A549 (cell line): ENCODE data around the gene AMFR.

Experiments
- CBX8 ChIP-seq: fragments of 200-600 bp; sonication (generic); IDR thresholded peaks from 2 replicates; pipeline ENCODE4 v1.6.1; 2016
- CHD2 ChIP-seq: fragments of 150-350 bp; IDR thresholded peaks from 2 replicates; pipeline ENCODE4 v1.6.1; 2014; ENCODE audit warnings: low read length; ENCODE audit not compliant: partially characterized antibody
- EP300 ChIP-seq, 2 experiments: fragments of >200 bp; sonication (Bioruptor Twin); formaldehyde crosslinking; IDR thresholded peaks; 2 replicates in 1 of 2; 3 replicates in 1 of 2; pipeline ENCODE4 v1.6.1; 2016 to 2017
- FOSL2 ChIP-seq, 2 experiments: fragments of 450-650 bp in 1 of 2; fragments of >200 bp in 1 of 2; sonication (Bioruptor Twin) in 1 of 2; formaldehyde crosslinking; IDR thresholded peaks; 2 replicates each; pipeline versions ENCODE4 v1.5.0 to v1.6.1; 2016 to 2020; ENCODE audit warnings: mild to moderate bottlenecking in 1 of 2, moderate library complexity in 1 of 2
- NR3C1 ChIP-seq: fragments of >200 bp; sonication (Bioruptor Twin); formaldehyde crosslinking; IDR thresholded peaks from 3 replicates; pipeline ENCODE4 v1.6.1; 2017
- RAD21 ChIP-seq, 2 experiments: fragments of >200 bp in 1 of 2; sonication (Bioruptor Twin) in 1 of 2; formaldehyde crosslinking in 1 of 2; IDR thresholded peaks in 1 of 2; conservative IDR thresholded peaks in 1 of 2; 2 replicates in 1 of 2; 3 replicates in 1 of 2; pipeline ENCODE4 v1.6.1; 2012 to 2018; ENCODE audit warnings: inconsistent platforms in 1 of 2
- TF ChIP-seq, protein P1 (sequence below): fragments of >200 bp; sonication (Bioruptor Twin); formaldehyde crosslinking; IDR thresholded peaks from 3 replicates; pipeline ENCODE4 v1.5.1; 2016
- TF ChIP-seq, protein P2 (sequence below): fragments of 450-650 bp; IDR thresholded peaks from 2 replicates; pipeline ENCODE4 v1.6.1; 2014; ENCODE audit warnings: antibody characterized with exemption
- TF ChIP-seq, protein P3 (sequence below): IDR thresholded peaks from 2 replicates; pipeline ENCODE4 v1.6.1; 2012
- TF ChIP-seq, protein P4 (sequence below): IDR thresholded peaks from 2 replicates; pipeline ENCODE4 v1.6.1; 2012

DNA sequence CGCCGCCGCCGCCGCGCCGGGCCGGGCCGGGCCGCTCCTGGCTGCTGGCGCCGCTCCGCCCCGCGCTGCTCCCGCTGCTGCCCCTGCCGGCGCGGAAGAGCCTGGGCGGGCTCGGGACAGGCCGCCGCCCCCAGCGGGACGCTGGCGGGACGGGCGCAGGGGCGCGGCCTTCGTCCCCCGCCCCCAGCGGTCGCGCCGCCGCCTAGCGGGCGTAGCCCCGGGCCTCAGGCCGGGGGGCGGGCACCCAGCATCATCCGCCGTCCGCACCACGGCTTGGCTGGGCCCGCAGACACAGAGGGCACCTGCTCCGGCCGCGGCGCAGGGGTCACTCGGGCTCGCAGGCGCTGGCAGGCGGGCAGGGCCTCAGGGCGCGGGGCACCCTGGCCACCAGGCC, at the start of gene AMFR:
- TF ChIP-seq EP300 (IDR thresholded peaks at IDR 0.05) (no peak), FOSL2 (IDR thresholded peaks at IDR 0.05) (no peak), FOSL2 (CRISPR knock-in tag; IDR thresholded peaks at IDR 0.05) (no peak), NR3C1 (no peak), CBX8 (no peak), CHD2 (no peak), RAD21 (conservative IDR thresholded peaks at IDR 0.05 in 1 of 2, IDR thresholded peaks at IDR 0.05 in 1 of 2) (peak in 1 of 2 experiments; percentile 38; a peak in 1 of 5 replicates)
- TF ChIP-seq, protein P1, sequence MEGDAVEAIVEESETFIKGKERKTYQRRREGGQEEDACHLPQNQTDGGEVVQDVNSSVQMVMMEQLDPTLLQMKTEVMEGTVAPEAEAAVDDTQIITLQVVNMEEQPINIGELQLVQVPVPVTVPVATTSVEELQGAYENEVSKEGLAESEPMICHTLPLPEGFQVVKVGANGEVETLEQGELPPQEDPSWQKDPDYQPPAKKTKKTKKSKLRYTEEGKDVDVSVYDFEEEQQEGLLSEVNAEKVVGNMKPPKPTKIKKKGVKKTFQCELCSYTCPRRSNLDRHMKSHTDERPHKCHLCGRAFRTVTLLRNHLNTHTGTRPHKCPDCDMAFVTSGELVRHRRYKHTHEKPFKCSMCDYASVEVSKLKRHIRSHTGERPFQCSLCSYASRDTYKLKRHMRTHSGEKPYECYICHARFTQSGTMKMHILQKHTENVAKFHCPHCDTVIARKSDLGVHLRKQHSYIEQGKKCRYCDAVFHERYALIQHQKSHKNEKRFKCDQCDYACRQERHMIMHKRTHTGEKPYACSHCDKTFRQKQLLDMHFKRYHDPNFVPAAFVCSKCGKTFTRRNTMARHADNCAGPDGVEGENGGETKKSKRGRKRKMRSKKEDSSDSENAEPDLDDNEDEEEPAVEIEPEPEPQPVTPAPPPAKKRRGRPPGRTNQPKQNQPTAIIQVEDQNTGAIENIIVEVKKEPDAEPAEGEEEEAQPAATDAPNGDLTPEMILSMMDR, result peak; percentile 48
- TF ChIP-seq, protein P2, sequence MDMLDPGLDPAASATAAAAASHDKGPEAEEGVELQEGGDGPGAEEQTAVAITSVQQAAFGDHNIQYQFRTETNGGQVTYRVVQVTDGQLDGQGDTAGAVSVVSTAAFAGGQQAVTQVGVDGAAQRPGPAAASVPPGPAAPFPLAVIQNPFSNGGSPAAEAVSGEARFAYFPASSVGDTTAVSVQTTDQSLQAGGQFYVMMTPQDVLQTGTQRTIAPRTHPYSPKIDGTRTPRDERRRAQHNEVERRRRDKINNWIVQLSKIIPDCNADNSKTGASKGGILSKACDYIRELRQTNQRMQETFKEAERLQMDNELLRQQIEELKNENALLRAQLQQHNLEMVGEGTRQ, result no peak
- TF ChIP-seq, protein P3, sequence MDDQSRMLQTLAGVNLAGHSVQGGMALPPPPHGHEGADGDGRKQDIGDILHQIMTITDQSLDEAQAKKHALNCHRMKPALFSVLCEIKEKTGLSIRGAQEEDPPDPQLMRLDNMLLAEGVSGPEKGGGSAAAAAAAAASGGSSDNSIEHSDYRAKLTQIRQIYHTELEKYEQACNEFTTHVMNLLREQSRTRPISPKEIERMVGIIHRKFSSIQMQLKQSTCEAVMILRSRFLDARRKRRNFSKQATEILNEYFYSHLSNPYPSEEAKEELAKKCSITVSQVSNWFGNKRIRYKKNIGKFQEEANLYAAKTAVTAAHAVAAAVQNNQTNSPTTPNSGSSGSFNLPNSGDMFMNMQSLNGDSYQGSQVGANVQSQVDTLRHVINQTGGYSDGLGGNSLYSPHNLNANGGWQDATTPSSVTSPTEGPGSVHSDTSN, result no peak
- TF ChIP-seq, protein P4, sequence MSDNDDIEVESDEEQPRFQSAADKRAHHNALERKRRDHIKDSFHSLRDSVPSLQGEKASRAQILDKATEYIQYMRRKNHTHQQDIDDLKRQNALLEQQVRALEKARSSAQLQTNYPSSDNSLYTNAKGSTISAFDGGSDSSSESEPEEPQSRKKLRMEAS, result no peak
